GM21619 (cell line): ENCODE measurements around the gene RIPOR1.
"Not testable (repeated sequence)": the region's sequence is repeated elsewhere in the genome, so short reads cannot be mapped to it uniquely, and the experiment has no call there.

ENCODE experiments used
- ATAC-seq: cut with Tn5 transposase; IDR thresholded peaks from one replicate; pipeline ENCODE4 v1.9.1; 2021; ENCODE audit not compliant: unreplicated experiment

RIPOR1 gene

DNA sequence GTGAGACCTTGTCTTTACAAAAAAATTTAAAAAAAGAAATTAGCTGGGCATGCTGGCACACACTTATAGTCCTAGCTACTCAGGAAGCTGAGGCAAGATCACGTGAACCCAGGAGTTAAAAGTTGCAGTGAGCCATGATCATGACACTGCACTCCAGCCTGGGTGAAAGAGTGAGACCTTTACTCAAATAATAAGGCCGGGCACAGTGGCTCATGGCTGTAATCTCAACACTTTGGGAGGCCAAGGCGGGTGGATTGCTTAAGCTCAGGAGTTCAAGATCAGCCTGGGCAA, 11.5 kb upstream of the RIPOR1 start:
- no peak for ATAC-seq

GRCh38 chr16:67517661-67518423, 10.8 kb upstream of the RIPOR1 start:
- peak; percentile 38 for ATAC-seq

DNA sequence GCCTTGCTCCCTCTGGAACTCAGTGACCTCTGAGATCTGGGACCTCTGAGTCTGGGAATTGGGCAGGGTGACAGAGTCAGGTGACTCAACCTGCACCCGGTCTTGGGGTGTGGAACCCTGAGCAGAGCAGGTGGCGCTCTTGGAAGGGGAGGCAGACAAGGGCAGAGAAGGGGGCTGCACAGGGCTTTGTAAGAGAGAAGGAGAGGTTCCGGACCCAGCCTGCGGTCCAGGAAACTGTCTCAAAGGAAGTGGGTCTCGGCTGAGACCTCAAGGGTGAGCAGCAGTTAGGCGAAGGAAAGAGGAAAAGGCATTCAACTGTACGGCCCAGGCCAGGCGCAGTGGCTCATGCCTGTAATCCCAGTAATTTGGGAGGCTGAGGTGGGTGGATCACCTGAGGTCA, 10.0 kb upstream of the RIPOR1 start:
- no peak for ATAC-seq

- no peak for ATAC-seq
These were observed 9.4 kb upstream of the RIPOR1 start for GRCh38 chr16:67519242-67519641.

GRCh38 chr16:67521095-67521804, 7.4 kb upstream of the RIPOR1 start:
- peak; percentile 58 for ATAC-seq

- ATAC-seq: no peak
These were observed 3.3 kb upstream of the RIPOR1 start for GRCh38 chr16:67525176-67525860.

GRCh38 chr16:67526149-67526791, 2.4 kb upstream of the RIPOR1 start:
- ATAC-seq: no peak

DNA sequence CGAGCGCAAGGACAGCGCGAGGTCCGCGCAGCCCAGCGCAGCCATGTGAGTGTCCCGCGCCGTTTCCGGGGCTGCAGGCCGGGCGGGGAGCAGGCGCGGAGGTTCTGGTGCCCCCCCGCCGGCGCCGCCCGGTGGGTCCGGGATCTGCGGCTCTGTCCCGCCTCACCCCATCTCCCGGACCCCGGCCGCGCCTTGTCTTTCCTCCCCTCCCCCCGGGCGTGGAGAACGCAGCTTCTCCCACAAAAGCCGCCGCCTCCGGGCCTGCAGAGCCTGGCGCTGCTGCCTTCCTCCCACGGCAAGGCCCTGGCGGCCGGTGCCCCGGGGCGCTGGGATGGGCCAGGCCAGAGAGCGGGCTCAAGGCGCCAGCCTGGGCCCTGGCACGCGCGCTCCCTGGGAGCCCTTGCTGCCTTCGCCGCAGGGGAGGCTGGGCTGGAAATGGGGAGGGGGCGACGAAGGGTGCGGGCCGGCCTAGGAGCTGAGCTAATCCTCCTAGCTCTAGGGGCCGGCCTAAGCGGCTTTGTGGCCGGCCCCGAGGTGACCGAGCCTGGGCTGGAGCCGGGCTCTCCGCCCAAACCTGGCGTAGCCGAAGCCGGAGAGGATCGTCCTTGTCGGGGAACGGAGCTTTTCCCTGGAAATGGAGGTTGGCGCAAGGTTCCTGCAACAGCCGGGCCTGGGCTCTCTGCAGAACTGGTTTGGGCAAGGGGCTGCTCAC, 397 bp downstream of the RIPOR1 start:
- ATAC-seq: no peak

DNA sequence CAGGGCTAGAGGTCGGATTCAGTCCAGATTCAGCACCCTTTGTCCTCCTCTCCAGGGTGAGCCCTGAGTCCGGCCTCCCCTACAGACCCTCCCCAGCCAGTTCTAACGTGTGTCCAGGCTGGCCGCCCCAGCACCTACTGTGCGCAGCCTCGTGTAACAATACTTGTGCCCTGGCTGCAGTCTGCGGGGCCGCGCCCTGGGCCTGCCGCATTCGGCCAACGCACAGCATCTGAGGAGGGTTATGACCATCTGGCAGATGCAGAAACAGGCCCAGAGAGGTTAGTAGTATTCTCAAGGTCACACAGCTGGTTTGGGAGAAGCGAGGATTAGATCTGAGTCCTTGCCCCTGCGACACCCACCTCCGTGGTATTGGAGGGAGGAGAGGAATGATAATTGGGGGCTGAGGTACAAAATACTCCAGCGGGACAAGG, 968 bp downstream of the RIPOR1 start:
- no peak for ATAC-seq

DNA sequence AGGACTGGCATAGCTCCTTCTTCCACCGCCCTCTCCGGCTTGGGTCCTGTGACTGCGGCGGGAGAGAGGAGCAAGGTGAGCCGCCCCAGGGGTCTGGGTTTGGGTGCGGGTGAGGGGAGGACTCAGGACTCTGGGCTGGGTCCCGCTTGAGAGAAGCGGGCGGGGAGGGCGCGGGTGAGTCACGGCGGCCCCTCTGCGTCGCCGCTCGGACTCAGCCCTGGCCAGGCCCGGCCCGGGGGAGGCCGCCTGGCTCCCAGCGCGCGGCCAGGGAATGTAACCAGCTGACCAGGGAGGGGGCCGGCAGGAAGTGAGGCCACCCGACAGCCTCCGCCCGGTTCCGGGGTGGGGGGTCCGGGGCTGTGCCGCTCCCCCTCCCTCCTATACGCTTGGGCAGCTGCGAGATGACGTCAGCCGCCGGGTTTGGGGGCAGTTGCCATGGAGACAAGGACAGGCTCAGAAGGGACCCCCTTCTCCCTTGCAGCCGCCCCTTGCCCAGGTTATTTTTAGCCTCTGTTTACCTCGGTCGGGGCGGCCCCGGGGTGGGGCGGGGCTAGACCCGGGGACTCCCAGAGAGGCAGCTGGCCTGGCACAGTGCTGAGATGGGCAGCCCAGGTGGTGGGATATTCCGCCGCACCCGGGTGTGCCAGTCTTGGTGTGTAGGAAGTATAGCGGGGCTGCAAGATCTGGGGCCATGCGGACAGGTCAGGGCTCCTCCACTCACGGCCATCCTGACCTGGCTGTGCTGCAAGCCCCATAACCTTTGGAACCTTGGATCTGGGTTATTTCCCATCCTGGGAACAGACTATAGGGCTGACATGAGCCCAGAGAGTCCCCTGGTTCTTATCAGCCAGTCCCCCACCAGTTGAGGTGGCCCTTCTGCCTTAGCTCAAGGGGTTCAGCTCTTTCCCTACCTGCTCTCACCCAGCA, 1.6 kb downstream of the RIPOR1 start:
- ATAC-seq: peak; percentile 39

DNA sequence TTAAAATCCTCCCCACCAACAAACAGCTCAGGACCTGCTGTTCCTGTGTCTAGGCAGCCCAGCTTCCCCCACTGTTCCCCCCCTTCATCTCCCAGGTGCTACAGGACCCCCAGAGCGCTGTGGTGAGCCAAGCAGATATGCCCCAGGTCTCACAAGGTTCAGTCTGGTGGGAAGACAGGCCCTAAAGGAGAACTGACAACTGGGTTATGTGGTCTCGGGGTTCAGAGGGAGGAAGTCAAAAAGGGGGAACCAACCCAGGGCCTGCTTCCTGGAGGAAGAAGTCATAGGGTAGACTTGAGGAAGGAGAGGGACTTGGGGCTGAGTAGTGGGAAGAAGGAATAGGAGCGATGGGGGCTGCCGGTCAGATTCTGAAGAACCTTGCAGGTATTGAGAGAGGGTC, 2.6 kb downstream of the RIPOR1 start:
- ATAC-seq: no peak

DNA sequence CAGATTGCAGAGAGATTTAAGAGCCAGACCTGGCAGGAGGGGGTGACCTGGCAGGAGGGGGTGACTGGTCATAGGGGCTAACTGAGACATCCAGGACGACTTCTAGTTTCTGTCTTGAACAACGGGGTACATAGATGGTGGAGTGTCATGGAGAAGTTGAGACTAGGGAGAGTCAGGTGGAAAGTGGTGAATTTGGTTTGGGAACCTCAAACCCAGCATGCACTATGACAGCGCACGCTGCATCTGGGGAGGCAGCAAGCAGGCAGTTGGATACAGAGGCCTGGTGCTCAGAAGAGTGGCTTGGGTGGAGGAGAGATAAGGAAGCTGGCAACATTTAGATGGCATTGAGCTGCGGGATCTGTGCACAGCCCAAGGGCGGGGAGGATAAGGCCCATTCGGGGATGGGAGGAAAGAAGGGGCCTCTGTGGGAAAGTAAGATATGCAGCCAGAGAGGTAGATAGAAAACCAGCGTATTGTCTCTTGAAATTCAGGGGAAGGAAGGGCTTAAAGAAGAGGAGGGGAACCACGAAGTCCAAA, 4.5 kb downstream of the RIPOR1 start:
- ATAC-seq: no peak

GRCh38 chr16:67533987-67534386, 5.4 kb downstream of the RIPOR1 start:
- not testable (repeated sequence) for ATAC-seq

GRCh38 chr16:67534431-67534830, 5.8 kb downstream of the RIPOR1 start:
- ATAC-seq: no peak

- no peak for ATAC-seq
These were observed 6.6 kb downstream of the RIPOR1 start for GRCh38 chr16:67535201-67535600.

DNA sequence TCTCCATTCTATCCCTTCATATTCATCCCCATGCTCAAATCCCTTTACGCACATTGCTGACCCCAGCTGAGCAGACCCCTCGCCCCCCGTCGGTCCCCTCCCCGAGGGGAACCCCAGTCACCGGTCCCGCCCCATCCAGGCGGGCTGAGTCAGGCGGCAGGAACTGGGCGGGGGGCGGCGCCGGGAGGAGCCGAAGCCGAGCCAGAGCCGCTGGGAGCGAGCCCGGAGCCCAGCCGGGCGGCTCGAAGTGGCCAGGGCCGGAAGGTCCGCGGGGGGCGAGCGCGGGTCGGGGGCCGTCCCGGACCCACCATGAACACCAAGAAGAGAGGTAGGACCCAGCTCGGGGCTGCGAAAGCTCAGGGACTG, 8.6 kb downstream of the RIPOR1 start:
- ATAC-seq: no peak

DNA sequence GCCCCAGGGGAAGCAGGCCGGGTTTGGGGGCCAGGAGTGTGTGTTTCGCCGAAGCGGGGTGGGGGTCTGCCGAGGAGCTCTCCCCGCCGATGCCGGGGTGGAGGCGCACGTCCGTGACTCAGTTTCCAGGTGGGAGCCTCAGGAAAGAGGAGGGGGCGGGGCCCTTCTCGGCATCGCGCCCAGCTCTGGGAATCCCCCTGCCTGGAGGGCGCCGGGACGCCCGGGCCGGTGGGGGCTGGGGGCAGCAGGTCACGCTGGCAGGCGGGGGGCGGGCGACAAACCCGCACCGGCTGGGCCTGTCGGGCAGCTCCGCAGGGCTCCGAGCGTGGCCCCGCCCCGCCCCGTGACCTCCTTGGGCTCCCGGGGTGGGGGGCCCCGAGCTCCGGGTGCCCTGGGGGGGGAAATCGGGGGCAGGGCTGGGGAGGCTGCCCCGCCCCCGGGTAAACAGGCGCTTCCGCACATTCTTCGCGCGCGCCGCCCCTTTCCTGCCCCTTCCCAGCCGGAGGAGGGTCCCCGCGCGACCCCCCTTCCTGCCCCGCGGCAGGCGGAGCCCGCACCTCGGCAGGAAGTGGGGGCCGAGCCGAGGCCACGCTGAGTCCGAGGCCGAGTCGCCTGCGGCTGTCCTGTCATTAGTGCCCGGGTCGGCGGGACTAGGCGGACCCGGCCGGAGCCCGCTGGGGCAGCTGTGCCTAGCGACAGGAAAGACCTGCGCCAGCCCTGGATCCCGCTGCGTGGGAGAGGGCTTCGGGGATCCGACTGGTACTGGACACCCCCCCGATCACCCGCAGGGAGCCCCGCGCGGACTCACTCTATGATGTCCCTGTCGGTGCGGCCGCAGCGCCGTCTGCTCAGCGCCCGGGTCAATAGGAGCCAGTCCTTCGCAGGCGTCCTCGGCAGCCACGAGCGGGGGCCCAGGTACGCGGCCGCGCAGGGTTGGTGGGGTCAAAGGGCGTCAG, 9.3 kb downstream of the RIPOR1 start:
- ATAC-seq: peak; percentile 34

DNA sequence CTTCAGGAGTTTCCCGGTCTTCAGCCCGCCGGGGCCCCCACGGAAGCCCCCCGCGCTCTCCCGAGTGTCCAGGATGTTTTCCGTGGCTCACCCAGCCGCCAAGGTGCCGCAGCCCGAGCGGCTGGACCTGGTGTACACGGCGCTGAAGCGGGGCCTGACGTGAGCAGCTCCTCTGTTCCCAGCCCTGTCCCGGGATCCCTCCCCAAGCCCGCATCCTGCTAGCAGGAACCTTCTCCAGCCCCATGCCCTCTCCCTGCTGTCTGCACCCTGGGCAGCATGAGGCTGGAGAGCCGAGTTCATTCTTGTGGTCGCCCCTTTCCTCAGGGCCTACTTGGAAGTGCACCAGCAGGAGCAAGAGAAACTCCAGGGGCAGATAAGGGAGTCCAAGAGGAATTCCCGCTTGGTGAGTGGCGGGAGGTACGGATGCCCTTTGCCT, 10.1 kb downstream of the RIPOR1 start:
- ATAC-seq: no peak

- no peak for ATAC-seq
These were observed 10.6 kb downstream of the RIPOR1 start for GRCh38 chr16:67539271-67539670.
